Measurements from ENCODE around the gene PVALEF.

The PVALEF gene

DNA sequence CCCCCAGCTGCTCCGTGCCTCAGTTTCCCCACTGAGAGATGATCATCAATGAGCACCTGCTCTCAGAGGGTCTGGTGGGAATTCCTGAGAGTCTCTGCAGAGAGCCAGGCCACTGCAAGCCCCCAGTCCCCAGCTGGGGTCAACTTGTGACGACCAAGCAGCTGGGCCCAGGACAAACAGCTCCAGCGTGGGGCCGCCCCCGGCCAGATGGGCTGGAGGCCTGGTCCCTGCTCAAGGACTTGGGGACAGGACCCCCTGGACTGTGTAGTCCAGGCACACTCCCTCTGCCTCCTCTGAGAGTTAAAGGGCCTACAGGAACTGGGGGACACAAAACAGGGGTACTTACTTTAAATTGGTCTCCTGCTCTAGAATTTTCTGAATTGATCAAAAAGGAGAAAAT lies 17.3 kb downstream of the PVALEF start:
- no peak for DNase-seq (ENCODE audit: low read depth, low spot score)

- no peak for DNase-seq (ENCODE audit: low read depth, low spot score)
Observed at GRCh38 chr17:81183316-81183715, 18.0 kb downstream of the PVALEF start.

DNA sequence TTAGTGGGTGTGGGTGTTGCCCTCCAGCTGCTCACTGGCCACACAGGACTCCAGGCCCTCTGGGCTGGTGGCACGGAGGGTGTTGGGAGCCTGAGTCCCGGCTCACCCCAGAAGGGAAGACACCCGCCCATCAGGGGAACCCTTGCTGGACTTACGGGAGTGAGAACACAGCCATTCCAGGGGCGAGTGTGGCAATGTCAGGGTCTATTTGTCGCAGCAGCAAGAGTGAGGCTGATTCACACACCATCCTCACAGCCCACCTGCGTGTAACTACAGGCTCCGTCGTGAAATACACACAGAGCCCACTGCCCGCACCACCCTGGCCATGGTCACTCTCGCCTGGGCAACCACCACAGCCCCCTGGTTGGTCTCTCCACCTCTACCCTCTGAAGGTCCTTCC lies 18.5 kb downstream of the PVALEF start:
- DNase-seq (ENCODE audit: low read depth, low spot score) = no peak

DNA sequence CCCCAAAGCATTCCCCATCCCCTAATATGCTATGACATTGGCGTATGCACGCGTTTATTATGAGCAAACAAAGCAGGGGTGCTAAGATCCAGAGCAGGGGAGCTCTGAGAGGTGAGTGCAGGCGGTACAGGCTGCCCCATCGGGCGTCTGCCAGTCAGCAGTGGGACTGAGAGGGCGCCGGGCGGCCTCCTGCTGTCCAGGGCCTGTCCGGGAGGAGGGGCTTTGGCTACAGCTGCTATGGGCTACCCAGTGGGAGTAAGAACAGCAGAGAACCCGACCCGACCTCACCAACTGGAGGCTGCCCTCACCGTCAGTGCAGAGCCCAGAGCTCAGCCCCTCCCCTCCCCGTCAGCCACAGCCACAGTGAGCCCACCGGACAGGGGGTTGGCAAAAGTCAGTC lies 19.2 kb downstream of the PVALEF start:
- no peak for DNase-seq (ENCODE audit: low read depth, low spot score)

DNA sequence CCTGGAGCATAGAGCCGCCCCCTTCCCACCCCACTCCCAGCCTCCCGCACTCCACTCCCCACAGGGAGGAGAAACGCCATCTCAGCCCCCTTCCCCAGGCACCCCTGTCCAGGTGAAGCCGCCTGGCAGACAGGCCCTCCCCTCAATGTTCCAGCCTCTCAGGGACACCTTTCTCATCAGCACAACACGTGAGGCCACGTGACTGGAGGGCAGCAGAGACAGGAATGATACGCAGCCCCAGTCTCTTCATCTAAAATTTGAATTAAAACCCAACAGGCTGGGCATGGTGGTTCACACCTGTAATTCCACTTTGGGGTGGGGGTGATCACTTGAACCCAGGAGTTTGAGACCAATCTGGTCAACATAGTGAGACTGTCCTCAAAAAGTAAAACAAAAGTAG lies 20.9 kb downstream of the PVALEF start:
- DNase-seq (ENCODE audit: low read depth, low spot score) = no peak

- no peak for DNase-seq (ENCODE audit: low read depth, low spot score)
Observed at GRCh38 chr17:81187120-81187519, 21.8 kb downstream of the PVALEF start.

- no peak for DNase-seq (ENCODE audit: low read depth, low spot score)
Observed at GRCh38 chr17:81187586-81188490, 22.5 kb downstream of the PVALEF start.

DNA sequence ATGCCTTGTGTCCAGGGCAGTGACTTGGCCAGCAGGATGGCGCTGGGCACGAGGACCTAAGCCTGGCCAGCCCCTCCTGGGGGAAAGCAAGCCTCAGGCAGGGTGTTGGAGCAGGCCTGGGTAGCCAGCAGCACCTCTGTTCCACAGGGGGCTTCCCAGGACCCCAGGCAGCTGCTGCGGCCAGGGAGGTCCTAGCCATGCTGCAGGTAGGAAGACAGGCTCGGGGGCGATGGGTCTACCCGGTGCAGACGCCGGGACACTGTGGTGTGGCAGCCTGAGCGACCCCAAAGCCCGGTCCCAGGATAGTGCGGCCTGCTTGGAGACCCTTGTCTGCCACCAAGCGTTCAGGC lies 23.2 kb downstream of the PVALEF start:
- DNase-seq (ENCODE audit: low read depth, low spot score) = no peak

GRCh38 chr17:81189016-81189415 lies 23.7 kb downstream of the PVALEF start:
- DNase-seq (ENCODE audit: low read depth, low spot score) = no peak

GRCh38 chr17:81189670-81190530 lies 24.6 kb downstream of the PVALEF start:
- no peak for DNase-seq (ENCODE audit: low read depth, low spot score)

GRCh38 chr17:81190591-81190990 lies 25.3 kb downstream of the PVALEF start:
- DNase-seq (ENCODE audit: low read depth, low spot score) = no peak

DNA sequence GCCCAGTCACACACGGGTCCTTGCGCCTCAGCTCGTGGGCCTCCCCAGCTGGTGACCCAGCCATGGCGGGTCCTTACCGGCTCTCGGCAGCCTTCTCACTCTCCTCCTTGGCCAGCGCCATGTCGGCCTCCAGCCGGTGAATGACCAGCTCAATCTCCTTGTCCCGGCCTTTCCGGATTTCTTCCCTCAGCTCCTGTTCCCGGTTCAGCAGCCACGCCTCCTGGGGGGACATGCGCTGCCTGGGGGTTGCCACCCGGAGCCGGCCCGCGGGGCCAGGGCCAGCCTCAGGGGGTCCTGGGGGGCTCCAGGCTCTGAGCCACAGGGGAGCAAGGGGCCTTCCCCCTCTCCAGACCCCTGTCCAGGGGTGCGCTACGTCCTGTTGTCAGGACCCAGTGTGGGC lies 25.8 kb downstream of the PVALEF start:
- no peak for DNase-seq (ENCODE audit: low read depth, low spot score)

DNA sequence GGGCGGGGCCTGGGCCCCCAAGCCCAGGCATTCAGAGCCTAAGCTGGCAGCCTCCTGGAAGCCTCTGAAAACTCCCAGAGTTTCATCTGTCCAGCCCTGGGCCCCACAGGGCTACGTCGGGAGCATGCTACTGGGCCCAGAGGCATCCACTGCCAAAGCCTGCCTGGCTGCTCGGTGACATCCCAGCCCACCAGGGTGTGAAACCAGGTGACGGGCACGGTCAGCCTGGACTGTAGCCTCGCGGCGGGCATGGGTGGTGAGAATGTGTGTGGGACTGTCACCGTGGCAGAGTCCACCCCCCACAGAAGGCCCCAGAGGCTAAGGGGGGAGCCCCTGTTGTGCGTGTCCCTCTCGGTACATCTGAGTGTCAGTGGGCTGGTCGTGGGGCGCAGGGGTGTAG lies 26.3 kb downstream of the PVALEF start:
- DNase-seq (ENCODE audit: low read depth, low spot score) = no peak

- DNase-seq (ENCODE audit: low read depth, low spot score) = no peak
Observed at GRCh38 chr17:81192386-81193050, 27.2 kb downstream of the PVALEF start.

DNA sequence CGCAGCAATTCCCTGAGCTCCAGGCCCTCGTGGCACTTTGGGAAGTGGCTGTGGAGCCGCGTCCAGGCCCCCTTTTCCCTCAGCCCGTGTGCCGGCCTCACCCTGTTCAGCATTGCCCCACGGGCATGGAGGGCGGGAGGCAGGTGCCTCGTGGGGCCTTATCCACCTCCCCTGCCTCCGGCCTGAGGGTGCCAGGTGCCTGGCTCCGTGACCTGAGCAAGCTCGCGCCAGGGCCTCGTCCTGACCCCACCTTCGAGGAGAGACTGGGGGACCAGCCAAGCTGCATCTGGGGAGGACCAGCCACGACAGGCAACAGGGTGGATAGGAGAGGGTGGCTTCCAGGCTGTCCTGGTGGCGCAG lies 27.7 kb downstream of the PVALEF start:
- DNase-seq (ENCODE audit: low read depth, low spot score) = no peak

DNA sequence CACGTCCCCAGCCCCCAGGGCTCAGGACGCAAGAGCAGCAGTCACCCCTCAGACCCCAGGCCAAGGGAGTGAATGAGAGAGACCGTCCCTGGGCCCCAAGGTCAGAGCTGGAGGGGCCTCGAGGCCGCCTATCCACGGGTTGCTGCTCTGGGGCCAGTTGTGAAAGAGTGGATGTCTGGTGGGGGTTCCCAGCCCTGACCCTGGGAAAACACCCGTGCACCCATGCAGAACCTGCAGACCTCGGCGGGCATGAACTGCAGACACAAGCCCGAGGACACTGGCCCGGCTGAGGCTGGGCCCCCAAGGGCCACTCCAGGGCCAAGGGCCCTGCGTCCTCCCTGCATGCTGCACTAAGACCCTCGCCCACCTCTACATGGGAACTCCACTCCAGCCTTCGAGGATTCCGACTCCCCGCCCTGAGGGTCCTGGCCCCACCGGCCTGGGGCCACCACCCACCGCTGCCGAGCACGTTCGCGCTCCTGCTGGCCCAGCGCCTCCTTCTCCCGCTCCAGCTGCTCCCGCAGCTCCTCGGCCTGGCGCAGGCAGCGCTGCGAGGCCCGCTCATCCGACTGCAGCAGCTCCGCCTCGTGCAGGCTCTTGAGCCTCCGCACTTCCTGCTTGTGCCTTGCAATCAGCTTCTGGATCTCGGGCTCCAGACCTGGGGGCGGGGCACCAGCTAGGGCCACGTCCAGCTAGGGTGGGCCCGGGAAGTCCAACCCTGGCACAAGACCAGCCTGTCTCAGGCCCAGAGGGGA lies 28.3 kb downstream of the PVALEF start:
- DNase-seq (ENCODE audit: low read depth, low spot score) = no peak

GRCh38 chr17:81194225-81194760 lies 29.0 kb downstream of the PVALEF start:
- DNase-seq (ENCODE audit: low read depth, low spot score) = no peak

DNA sequence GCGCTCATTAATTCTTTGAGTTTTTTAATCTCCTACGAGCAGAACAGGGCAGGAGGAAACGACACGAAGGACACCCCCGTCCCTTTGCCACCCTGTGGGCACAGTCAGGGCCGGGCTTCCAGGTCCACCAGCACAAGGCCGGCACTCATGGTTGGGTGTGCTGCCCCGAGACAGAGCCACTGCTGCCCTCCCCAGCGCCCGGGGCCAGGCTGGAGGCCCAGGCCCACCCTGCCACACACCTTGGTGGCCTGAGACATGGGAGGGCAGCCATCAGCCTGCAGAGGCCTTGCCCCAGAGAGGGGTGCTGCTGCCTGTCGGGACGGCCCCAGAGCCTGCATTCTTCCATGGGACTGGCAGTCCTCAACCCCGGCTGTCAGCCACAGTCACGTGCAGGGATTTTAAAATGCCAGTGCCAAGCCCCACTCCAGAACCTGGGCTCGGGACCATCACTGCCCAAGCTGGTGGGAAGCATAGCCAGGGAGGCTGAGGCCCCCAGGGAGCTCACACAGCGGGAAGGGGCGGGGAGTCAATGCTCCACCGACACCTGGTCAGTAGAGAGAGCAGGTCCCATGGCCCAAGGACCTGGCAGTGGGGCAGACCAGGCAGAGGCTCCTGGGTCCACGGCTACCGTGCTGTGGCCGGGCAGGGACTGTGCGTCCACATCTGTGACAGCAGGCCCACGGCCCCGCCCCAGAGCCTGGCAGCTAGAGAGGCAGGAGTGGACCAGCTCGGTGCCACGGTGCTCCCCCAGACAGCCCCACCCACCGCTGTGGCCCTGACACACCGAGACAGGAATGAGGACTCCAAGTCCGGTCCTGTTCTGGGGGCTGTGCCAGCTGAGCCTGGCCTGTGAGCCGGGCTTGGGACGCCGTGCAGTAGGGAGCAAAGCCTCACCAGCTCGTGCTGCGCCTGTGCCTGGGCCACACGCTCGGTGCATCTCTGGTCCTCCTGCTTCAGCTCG lies 29.9 kb downstream of the PVALEF start:
- no peak for DNase-seq (ENCODE audit: low read depth, low spot score)

DNA sequence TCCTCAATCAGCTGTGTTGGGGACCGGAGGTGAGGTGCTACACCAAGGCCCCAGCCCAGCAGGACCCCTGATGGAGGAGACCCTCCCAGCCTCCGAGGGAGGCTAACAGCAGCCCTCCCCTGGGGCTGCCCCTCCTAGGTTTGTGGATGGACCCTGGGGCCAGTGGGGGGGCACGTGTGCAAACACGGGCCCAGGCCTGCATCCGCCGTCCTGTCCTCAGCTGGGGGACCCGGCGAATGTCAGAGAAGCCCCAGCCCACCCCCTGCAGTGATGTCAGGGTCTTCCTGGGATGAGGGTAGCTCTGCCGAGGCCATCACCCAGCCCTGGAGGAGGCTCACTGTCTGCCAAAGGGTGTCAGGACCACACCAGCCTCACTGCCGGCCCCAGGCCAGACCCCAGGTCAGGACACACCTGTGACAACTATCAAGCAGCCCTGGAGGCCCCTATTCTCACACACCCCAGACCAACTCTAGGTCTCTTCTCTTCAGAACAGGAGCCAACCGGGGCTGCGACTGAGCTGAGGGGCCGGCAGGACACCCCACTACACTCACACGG lies 30.7 kb downstream of the PVALEF start:
- DNase-seq (ENCODE audit: low read depth, low spot score) = no peak

All from activated naive CD8-positive, alpha-beta T cell treated with anti-CD3 and anti-CD28 coated beads, Interleukin-2, amount 50 U/mL, for 16 hours (primary cell).